ELR (cell line): ENCODE results near the gene EHD2.
"Not testable (repeated sequence)": the region's sequence is repeated elsewhere in the genome, so short reads cannot be mapped to it uniquely, and the experiment has no call there.

ENCODE experiments used
- DNase-seq: peaks from one replicate; pipeline ENCODE4 v3.0.0-alpha.2; 2015; ENCODE audit warnings: low read depth

The EHD2 gene

GRCh38 chr19:47716270-47716937, 3.2 kb downstream of the EHD2 start:
- no peak for DNase-seq

- not testable (repeated sequence) for DNase-seq
Observed at GRCh38 chr19:47718415-47719046, 5.3 kb downstream of the EHD2 start.

- peak; percentile 97 for DNase-seq
Observed at GRCh38 chr19:47719047-47719859, 6.0 kb downstream of the EHD2 start.

- DNase-seq = no peak
Observed at GRCh38 chr19:47720669-47721422, 7.6 kb downstream of the EHD2 start.

- DNase-seq = peak; percentile 88
Observed at GRCh38 chr19:47723581-47723940, 10.3 kb downstream of the EHD2 start.

- DNase-seq = no peak
Observed at GRCh38 chr19:47725759-47726401, 12.7 kb downstream of the EHD2 start.

GRCh38 chr19:47726467-47726866, 13.2 kb downstream of the EHD2 start:
- peak; percentile 59 for DNase-seq

GRCh38 chr19:47728295-47728694, 15.1 kb downstream of the EHD2 start:
- DNase-seq = not testable (repeated sequence)

GRCh38 chr19:47729468-47729798, 16.2 kb downstream of the EHD2 start:
- peak; percentile 90 for DNase-seq

- DNase-seq = peak; percentile 34
Observed at GRCh38 chr19:47729799-47730520, 16.7 kb downstream of the EHD2 start.

GRCh38 chr19:47730521-47730889, 17.3 kb downstream of the EHD2 start:
- no peak for DNase-seq

GRCh38 chr19:47730910-47731309, 17.7 kb downstream of the EHD2 start:
- no peak for DNase-seq

GRCh38 chr19:47735131-47735530, 21.9 kb downstream of the EHD2 start:
- no peak for DNase-seq

- no peak for DNase-seq
Observed at GRCh38 chr19:47740866-47741519, 27.8 kb downstream of the EHD2 start.

- no peak for DNase-seq
Observed at GRCh38 chr19:47741544-47742140, 28.4 kb downstream of the EHD2 start.

- no peak for DNase-seq
Observed at GRCh38 chr19:47742634-47743033, 29.4 kb downstream of the EHD2 start.

GRCh38 chr19:47745010-47745901, 32.0 kb downstream of the EHD2 start, which contains the start of gene NOP53:
Gene NOP53 (plus strand): TSS chr19:47745546. CDS start chr19:47745560, 14 bp downstream.
- peak; percentile 97 for DNase-seq

- DNase-seq = not testable (repeated sequence)
Observed at GRCh38 chr19:47746129-47746528, 32.9 kb downstream of the EHD2 start.

GRCh38 chr19:47749326-47749725, 36.1 kb downstream of the EHD2 start:
- DNase-seq = no peak
